ENCODE measurements around the gene HSPH1.

DNA sequence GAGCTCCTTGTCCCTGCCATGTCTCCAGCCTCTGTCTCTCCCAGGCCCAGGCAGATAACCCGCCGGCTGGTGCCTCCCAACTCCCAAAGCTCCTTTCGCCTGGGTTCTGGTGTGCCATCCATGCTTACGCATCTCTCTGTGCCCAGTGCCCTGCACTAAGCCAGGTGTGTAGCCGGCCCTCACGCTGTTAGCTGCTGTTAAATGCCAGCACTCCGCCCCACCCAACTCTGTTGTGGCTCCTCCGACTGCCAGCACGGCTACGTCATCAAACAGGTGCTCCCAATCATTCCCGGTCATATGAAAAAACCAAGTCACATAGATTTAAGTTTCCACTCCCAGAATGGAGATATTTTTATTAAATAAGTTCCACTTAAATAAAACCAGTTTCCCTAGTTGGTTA lies 7.0 kb upstream of the HSPH1 start:
- TF ChIP-seq, protein P1, sequence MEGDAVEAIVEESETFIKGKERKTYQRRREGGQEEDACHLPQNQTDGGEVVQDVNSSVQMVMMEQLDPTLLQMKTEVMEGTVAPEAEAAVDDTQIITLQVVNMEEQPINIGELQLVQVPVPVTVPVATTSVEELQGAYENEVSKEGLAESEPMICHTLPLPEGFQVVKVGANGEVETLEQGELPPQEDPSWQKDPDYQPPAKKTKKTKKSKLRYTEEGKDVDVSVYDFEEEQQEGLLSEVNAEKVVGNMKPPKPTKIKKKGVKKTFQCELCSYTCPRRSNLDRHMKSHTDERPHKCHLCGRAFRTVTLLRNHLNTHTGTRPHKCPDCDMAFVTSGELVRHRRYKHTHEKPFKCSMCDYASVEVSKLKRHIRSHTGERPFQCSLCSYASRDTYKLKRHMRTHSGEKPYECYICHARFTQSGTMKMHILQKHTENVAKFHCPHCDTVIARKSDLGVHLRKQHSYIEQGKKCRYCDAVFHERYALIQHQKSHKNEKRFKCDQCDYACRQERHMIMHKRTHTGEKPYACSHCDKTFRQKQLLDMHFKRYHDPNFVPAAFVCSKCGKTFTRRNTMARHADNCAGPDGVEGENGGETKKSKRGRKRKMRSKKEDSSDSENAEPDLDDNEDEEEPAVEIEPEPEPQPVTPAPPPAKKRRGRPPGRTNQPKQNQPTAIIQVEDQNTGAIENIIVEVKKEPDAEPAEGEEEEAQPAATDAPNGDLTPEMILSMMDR (IDR thresholded peaks at IDR 0.05; ENCODE audit: low read depth, low read length) = no peak
- TF ChIP-seq EZH2phosphoT487 (IDR thresholded peaks at IDR 0.05; ENCODE audit: low read depth) = no peak

All from OCI-LY3 (cell line).